Endothelial cell of umbilical vein (primary cell): Measurements from ENCODE around the gene EFHC1. TPM values are rescaled to one million over a fixed set of nuclear protein-coding genes. Genes with fewer than 3 reads are reported as not detected.

Experiments used
- BruUV-seq: library from RNA; stranded (reverse); fragments of 400-500 nt; replicated peaks from 2 replicates; lab custom pipeline; 2021; lab: Mats Ljungman, UMichigan
- CTCF ChIA-PET: fragments of 300-600, 350-600 bp; sonication (Branson Sonifier 250); formaldehyde crosslinking; loops from one replicate; lab custom pipeline; 2021; ENCODE audit warnings: antibody characterized with exemption, inconsistent platforms; lab: Charles Lee
- POLR2A ChIA-PET: fragments of 300-600, 350-600 bp; sonication (Branson Sonifier 250); formaldehyde crosslinking; loops from one replicate; lab custom pipeline; 2021; ENCODE audit warnings: antibody characterized with exemption, inconsistent platforms; lab: Charles Lee
- DNase-seq: peaks from one replicate; pipeline ENCODE4 v3.0.0-alpha.2; 2011; ENCODE audit warnings: low read depth, low spot score
- FAIRE-seq: peaks from 2 replicates; lab custom pipeline; 2011; peaks lifted over from hg19 to GRCh38; lab: Jason Lieb, UNC
- H2AFZ ChIP-seq: 2 replicates; pipeline ENCODE4 v1.6.0; 2012; ENCODE audit warnings: low read depth, low read length, control low read depth, inconsistent platforms
- H3K27ac ChIP-seq: 2 replicates; pipeline ENCODE4 v1.5.1; 2011; ENCODE audit warnings: low read depth, mild to moderate bottlenecking, control low read depth, low read length, moderate library complexity; ENCODE audit not compliant: insufficient read depth
- H3K27me3 ChIP-seq, 2 experiments: 2 replicates each; pipeline versions ENCODE4 v1.6.0 to v1.6.1; 2011; ENCODE audit warnings: low read length in 2 of 2, mixed read lengths in 1 of 2; ENCODE audit not compliant: control insufficient read depth in 2 of 2, insufficient read depth in 2 of 2
- H3K36me3 ChIP-seq, 2 experiments: 2 replicates in 1 of 2; 3 replicates in 1 of 2; pipeline ENCODE4 v1.5.1; 2011; ENCODE audit warnings: low read length in 2 of 2, mild to moderate bottlenecking in 1 of 2, moderate library complexity in 1 of 2; ENCODE audit not compliant: control insufficient read depth in 2 of 2, insufficient read depth in 2 of 2; ENCODE audit errors: extremely low read depth in 1 of 2
- H3K4me1 ChIP-seq: 3 replicates; pipeline ENCODE4 v1.5.1; 2011; ENCODE audit warnings: mild to moderate bottlenecking, low read length; ENCODE audit not compliant: control insufficient read depth, insufficient read depth; ENCODE audit errors: extremely low read depth
- H3K4me2 ChIP-seq: 2 replicates; pipeline ENCODE4 v1.6.1; 2011; ENCODE audit warnings: low read length, control low read depth, mixed read lengths; ENCODE audit not compliant: insufficient read depth
- H3K4me3 ChIP-seq, 3 experiments: fragments of 200-600 bp in 1 of 3; sonication (generic), shearing (Covaris generic) in 1 of 3; replicated peaks in 1 of 3; 2 replicates each; pipeline ENCODE4 v1.5.1; 2011 to 2016; ENCODE audit warnings: control low read depth in 3 of 3, low read length in 3 of 3, mild to moderate bottlenecking in 2 of 3, inconsistent platforms in 1 of 3, low read depth in 1 of 3, moderate library complexity in 1 of 3; ENCODE audit not compliant: insufficient read depth in 1 of 3
- H3K79me2 ChIP-seq: 2 replicates; pipeline ENCODE4 v1.6.0; 2012; ENCODE audit warnings: low read length, inconsistent platforms; ENCODE audit not compliant: control insufficient read depth, insufficient read depth
- H3K9ac ChIP-seq: replicated peaks from 2 replicates; pipeline ENCODE3; 2011; ENCODE audit warnings: low read length, control low read depth; ENCODE audit not compliant: insufficient read depth; ENCODE audit errors: extremely low read depth
- H3K9me1 ChIP-seq: replicated peaks from 3 replicates; pipeline ENCODE4 v1.6.0; 2011; ENCODE audit warnings: mild to moderate bottlenecking, low read length; ENCODE audit not compliant: control insufficient read depth, insufficient read depth; ENCODE audit errors: extremely low read depth
- H3K9me3 ChIP-seq: replicated peaks from 2 replicates; pipeline ENCODE4 v1.5.1; 2012; ENCODE audit warnings: low read length, inconsistent platforms; ENCODE audit not compliant: control insufficient read depth, insufficient read depth
- H4K20me1 ChIP-seq: replicated peaks from 2 replicates; pipeline ENCODE3; 2011; ENCODE audit warnings: mild to moderate bottlenecking, low read length; ENCODE audit not compliant: control insufficient read depth, insufficient read depth; ENCODE audit errors: extremely low read depth
- CTCF ChIP-seq, 2 donors: IDR thresholded peaks; 1 replicate in 1 of 2; 2 replicates in 1 of 2; pipeline ENCODE4 v1.5.1; 2011; ENCODE audit warnings: low read length in 2 of 2, mild to moderate bottlenecking in 2 of 2, moderate library complexity in 2 of 2, control low read depth in 1 of 2, inconsistent platforms in 1 of 2, low read depth in 1 of 2; ENCODE audit not compliant: insufficient read depth in 1 of 2; ENCODE audit errors: extremely low read depth in 1 of 2
- EZH2 ChIP-seq: IDR thresholded peaks from 2 replicates; pipeline ENCODE4 v1.6.1; 2012; ENCODE audit warnings: borderline replicate concordance, low read depth, mild to moderate bottlenecking, moderate library complexity, low read length, inconsistent platforms; ENCODE audit not compliant: severe bottlenecking
- FOS ChIP-seq: IDR thresholded peaks from 2 replicates; pipeline ENCODE4 v1.6.1; 2011; ENCODE audit warnings: mild to moderate bottlenecking, low read length, moderate library complexity, borderline replicate concordance; ENCODE audit not compliant: insufficient read depth
- GATA2 ChIP-seq: IDR thresholded peaks from 2 replicates; pipeline ENCODE4 v1.7.0; 2011; ENCODE audit warnings: low read depth, mild to moderate bottlenecking, moderate library complexity, mixed read lengths, low read length; ENCODE audit not compliant: insufficient read length, insufficient read depth
- JUN ChIP-seq: IDR thresholded peaks from 2 replicates; pipeline ENCODE4 v1.6.1; 2011; ENCODE audit warnings: borderline replicate concordance, low read depth; ENCODE audit not compliant: insufficient read length, insufficient read depth
- MYC ChIP-seq: IDR thresholded peaks from one replicate; pipeline ENCODE4 v1.6.1; 2011; ENCODE audit warnings: mild to moderate bottlenecking, low read depth, low read length
- POLR2A ChIP-seq: IDR thresholded peaks from 2 replicates; pipeline ENCODE4 v1.6.1; 2012; ENCODE audit warnings: low read depth, mild to moderate bottlenecking, control low read depth, low read length
- POLR2AphosphoS5 ChIP-seq: IDR thresholded peaks from 2 replicates; pipeline ENCODE4 v1.6.1; 2012; ENCODE audit warnings: low read depth, mild to moderate bottlenecking, control low read depth, low read length, moderate library complexity; ENCODE audit not compliant: insufficient read depth
- dilution Hi-C: fragments of 300-500 bp; cut with MboI; formaldehyde crosslinking; loops from one replicate; pipeline ENCODE4 v1.15.0; 2019; ENCODE audit warnings: low sequenced_read_pairs; ENCODE audit not compliant: extremely low pct_ligation_motif_present
- intact Hi-C: fragments of 100-400 bp; cut with micrococcal nuclease; formaldehyde crosslinking; loops from one replicate; pipeline ENCODE4 v1.10.0; 2022
- polyA plus RNA-seq, 4 experiments: library from polyadenylated mRNA; depleted of rRNA in 3 of 4; stranded (reverse) in 3 of 4; unstranded in 1 of 4; fragments of >200 nt; gene quantifications; 2 replicates each; pipeline versions ENCODE4 v1.2.1 to v1.2.3, GENCODE V29; 2011 to 2012; ENCODE audit warnings: missing spikeins in 1 of 4
- total RNA-seq: library from RNA; stranded (reverse); gene quantifications from 2 replicates; pipeline ENCODE4 v1.2.3, GENCODE V29; 2021
- TF ChIP-seq, protein P1 (sequence below): IDR thresholded peaks from 2 replicates; pipeline ENCODE4 v1.6.1; 2011; ENCODE audit not compliant: insufficient read depth, insufficient read length

The EFHC1 gene
- total and polyA plus RNA-seq, 2 donors (not counting 3 experiments of a cell fraction or from before 2014, with no cell fraction given): 14.6 to 17.6 TPM

DNA sequence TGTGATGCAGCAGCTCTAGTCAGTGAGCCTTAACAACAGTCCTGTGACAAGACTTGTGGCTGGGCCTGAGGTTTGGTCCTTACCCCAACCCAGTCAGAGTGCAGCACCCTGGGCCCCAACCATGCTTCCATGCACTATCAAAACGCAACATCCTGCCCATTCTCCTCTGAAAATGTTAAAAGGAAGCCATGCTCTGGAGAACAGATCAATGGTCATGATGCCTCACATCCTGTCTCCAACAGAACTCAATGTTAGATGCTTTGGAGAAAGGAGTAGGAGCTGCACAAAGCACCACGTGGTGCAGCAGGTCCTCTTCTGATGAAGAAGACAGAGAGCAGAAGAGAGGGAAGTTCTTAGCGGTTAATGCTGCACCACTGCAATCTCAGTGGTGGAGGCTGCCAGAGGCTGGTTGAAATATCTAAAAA lies 114.8 kb downstream of the EFHC1 start:
- Histone ChIP-seq H3K9ac (no peak overlapping the region), H2AFZ (no peak overlapping the region), H3K4me1 (peaks cover 71% of the 10 kb centered on the region), H3K79me2 (peaks cover 61% of the 10 kb centered on the region), H3K4me3 (no peak overlapping the region), H3K27ac (peak overlapping the region; percentile 64), H3K36me3 (peaks cover 2 to 7% of the 10 kb centered on the region in 2 experiments), H3K9me1 (no peaks in the 10 kb centered on the region), H3K27me3 (no peaks in the 10 kb centered on the region), H3K4me2 (no peak overlapping the region), H3K9me3 (no peaks in the 10 kb centered on the region), H4K20me1 (no peaks in the 10 kb centered on the region)
- FAIRE-seq: peak; percentile 66
- TF ChIP-seq GATA2: peak; percentile 69
- no peak for TF ChIP-seq POLR2A
- TF ChIP-seq FOS: peak; percentile 81
- TF ChIP-seq CTCF (IDR thresholded peaks at IDR 0.05; ENCODE audit: extremely low read depth in 1 of 2, insufficient read depth in 1 of 2, low read depth in 1 of 2, low read length in 2 of 2): no peak
- TF ChIP-seq MYC: peak; percentile 35
- no peak for TF ChIP-seq EZH2
- peak; percentile 17 for TF ChIP-seq JUN
- TF ChIP-seq POLR2AphosphoS5: peak; percentile 83
- TF ChIP-seq, protein P1, sequence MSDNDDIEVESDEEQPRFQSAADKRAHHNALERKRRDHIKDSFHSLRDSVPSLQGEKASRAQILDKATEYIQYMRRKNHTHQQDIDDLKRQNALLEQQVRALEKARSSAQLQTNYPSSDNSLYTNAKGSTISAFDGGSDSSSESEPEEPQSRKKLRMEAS: peak; percentile 83
- BruUV-seq: no TSS peak
- ChIA-PET CTCF (interaction anchor here (0.7 to 2.9 kb wide), 10 partner anchors 10 to 127 kb away, joined by 3 to 12 read pairs (median 4); partner anchors contain the start of gene TRAM2), POLR2A (interaction anchor here (0.9 kb wide), 1 partner anchor 11 kb away, joined by 4 read pairs; no protein-coding TSS in a partner anchor)
- DNase-seq: peak; percentile 53
- intact Hi-C loops (loop anchor here (1.0 kb wide), 2 partner anchors 8 to 25 kb away; no protein-coding TSS in a partner anchor), dilution Hi-C loops (loop anchor here (25.0 kb wide), 1 partner anchor 123 kb away; the partner anchor contains the start of gene EFHC1)
